Inferior parietal cortex (tissue), 1 donor: ENCODE measurements around the gene AAGAB.
"Not testable (repeated sequence)": the region's sequence is repeated elsewhere in the genome, so short reads cannot be mapped to it uniquely, and the experiment has no call there.

Source experiments
- DNase-seq: peaks from one replicate; pipeline ENCODE4 v3.0.0-alpha.2; 2016; ENCODE audit errors: extremely low spot score

Gene AAGAB

DNA sequence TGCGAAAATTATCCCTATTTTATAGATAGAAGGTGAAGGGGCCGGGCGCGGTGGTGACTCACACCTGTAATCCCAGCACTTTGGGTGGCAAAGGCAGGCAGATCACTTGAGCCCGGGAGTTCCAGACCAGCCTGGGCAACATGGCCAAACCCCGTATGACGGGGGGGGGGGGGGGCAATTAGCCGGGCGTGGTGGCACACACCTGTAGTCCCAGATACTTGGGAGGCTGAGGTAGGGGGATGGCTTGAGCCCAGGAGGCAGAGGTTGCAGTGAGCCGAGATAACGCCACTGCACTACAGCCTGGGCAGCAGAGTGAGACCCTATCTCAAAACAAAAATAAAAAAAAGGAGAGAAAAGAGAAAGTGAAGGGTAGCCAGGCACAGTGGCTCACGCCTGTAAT, 1.4 kb downstream of the AAGAB start:
- no peak for DNase-seq

DNA sequence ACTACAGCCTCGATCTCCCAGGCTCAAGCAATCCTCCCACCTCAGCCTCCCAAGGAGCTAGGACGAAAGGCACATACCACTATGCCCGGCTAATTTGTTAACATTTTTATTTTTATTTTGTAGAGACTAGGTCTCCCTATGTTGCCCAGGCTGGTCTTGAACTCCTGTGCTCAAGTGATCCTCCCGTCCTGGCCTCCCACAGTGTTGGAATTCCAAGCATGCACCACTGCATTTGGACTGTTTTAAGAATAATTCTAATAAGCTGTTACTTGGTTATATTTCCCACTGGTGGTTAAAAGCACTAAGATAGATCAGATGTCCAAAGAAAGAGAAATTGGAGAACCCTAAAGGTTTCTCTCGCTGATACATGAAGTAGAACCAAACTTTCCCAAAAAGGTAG, 3.1 kb downstream of the AAGAB start:
- DNase-seq: no peak

DNA sequence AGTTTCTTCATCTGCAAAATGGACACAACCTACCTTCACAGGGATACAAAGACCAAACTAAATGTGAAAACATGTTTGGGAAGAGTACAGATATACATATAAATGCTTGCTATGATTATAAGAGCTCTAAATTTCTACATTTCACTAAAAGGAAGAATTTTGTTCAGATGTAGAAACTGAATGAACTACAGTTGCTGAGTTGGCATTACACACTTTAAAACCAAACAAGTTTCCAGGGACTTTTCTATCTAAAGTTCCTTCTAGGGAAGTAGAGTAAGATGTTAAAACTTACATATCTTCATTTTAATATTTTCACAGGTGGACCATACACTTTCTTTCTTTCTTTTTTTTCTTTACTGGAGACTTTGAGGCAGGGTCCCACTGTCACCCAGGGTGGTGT, 4.6 kb downstream of the AAGAB start:
- DNase-seq: no peak

DNA sequence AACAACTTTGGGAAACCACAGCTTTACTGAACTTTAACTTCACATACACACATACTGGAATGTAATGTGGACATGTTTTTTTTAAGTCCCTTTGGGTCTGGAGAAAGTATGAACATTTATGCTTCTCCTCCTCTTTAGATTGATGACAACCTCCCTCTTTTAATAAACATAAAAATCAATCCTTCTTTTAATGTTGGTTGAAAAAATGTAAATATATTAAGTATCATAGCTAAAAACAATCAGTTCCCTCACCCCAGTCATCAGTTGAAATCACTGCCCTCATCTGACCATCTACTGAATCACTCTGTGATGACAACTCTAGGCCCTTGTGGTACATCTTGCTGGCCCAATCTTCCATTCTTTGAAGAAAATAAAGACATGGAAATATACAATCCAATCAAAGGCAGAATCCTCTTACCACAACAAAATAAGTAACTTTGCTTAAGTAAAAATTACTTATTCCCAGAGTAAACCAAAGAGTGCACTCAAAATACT, 6.4 kb downstream of the AAGAB start:
- DNase-seq: no peak

GRCh38 chr15:67246606-67247005, 7.9 kb downstream of the AAGAB start:
- not testable (repeated sequence) for DNase-seq

DNA sequence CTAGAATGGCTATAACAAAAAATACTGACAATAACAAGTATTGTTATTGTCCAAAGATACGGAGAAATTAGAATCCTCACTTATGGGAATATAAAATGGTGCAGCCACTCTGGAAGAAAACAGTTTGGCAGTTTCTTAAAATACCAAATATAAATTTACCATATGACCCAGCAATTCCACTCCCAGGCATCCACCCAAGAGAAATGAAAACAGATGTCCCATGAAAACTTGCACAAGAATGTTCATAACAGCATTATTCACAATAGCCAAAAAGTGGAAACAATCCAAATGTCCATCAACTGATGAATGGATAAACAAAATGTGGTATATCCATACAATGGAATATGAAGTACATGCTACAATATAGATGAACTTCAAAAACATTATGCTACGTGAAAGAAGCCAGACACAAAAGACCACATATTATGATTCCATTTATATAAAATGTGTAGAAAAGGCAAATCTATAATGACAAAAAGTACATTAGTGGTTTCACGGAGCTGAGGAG, 9.4 kb downstream of the AAGAB start:
- no peak for DNase-seq

DNA sequence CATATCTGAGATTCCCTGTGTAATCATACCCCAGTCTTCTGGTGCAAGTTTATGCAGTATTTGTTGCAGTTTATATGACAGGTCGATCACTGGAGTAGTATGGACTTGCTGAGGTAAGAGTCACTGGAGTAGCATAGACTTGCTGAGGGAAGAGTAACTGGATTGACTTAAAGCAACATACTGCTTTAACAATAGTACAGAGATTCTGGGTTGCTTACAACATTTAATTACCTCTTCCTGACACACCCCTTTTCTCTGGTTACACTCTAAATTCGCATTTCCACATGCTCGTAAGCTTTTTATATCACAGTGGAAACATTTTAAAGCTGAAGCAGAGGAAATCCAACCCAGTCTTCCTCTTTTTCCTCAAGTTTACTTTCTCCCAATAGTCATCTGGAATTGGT, 11.8 kb downstream of the AAGAB start:
- no peak for DNase-seq

GRCh38 chr15:67241132-67241855, 13.2 kb downstream of the AAGAB start:
- no peak for DNase-seq

DNA sequence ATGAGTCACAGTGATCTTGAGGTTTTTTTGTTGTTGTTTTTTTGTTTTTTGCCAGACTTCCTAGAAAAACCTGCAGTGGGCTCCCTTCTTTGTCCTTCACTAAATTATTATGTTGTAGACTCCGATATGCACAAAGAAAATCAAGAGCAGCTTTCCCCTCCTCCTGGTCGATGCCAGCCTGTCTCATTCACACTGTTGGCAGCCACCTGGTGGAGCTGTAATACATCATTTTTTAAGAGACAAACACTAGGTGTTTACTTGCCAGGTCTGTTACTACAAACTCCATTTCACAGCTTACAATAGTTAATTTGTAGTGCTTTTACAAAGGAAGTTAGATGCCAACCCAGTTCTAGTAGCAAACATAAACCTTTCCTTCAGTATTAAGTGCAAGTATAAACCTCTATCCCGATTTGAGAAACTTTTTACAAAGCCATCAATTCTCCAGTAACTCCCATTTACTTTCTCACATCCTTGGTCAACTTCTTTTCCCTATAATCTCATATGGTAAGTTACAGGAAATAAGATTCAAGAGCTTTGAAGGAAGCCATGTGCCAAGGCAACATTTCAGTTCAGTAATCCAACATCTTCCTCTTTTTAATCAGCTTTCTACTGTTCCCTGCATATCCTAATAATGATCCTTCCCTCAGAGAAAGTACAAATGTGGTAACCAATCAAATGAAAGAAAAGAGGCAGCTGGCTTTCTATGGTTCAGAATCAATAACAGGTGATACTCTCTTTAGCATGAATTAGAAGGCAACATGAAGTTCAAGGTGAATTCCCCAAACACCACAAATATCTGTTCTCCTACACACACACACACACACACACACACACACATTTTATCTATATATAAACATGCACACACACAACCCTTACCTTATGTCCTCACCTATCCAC, 14.0 kb downstream of the AAGAB start:
- peak; percentile 10 for DNase-seq

DNA sequence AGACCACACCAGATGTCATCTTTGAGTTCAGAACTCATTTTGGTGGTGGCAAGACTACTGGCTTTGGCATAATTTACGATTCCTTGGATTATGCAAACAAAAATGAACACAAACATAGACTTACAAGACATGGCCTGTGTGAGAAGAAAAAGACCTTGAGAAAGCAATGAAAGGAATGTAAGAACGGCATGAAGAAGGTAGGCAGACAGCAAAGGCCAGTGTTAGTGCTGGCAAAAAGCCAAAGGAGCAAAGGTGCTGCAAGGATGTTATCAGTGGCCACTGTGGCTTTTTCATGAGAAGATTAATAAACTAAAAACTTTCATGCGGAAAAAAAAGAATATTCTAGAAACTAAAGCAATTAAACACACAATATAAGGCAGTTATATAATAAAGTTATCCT, 21.9 kb downstream of the AAGAB start:
- DNase-seq: no peak

DNA sequence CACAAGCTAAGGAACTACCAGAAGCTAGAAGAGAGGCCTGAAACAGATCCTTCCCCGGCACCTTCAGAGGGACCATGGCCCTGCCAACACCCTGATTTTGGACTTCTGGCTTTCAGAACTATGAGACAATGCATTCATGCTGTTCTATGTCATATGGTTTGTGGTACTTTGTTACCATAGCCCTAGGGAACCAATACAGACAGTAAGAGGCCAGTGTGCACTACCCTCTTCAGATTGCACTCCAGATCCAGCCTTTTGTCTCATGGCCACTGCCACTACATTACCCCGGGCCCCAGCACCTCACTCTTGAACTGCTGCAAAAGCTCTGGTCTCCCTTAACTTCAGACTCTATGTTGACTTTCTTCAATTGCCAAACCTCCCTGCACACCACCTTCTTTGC, 24.0 kb downstream of the AAGAB start:
- no peak for DNase-seq

DNA sequence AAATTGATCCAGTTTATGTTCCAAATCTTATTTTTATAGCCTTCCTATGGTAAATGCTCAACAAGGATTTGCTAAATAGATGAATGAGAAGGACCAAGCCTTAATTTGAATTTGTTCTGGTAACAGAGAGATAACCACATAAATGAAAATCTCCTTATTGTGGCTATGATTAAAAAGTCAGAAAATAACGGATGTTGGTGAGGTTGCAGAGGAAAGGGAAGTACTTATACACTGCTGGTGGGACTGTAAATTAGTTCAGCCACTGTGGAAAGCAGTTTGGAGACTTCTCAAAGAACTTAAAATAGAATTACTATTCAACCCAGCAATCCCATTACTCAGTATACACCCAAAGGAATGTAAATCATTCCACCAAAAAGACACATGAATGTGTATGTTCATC, 26.2 kb downstream of the AAGAB start:
- no peak for DNase-seq

DNA sequence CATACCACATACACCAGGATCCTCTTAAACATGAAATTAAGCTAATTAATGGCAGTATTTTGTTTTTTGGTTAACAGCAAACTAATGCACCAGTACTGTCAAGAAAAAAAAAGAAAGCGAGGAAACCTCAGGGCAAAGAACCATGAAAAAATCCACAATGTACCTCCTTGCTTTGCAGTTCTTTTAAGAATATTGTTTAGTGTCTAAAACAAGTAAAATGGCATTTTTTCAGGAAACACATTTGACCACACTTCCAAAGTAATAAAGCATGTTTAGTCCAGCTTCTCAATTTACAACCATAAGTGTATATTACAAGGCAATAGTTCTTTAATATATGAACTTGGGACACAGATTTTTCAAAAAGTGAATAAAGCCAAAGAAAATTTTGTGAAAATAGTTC, 26.6 kb downstream of the AAGAB start:
- DNase-seq: no peak

DNA sequence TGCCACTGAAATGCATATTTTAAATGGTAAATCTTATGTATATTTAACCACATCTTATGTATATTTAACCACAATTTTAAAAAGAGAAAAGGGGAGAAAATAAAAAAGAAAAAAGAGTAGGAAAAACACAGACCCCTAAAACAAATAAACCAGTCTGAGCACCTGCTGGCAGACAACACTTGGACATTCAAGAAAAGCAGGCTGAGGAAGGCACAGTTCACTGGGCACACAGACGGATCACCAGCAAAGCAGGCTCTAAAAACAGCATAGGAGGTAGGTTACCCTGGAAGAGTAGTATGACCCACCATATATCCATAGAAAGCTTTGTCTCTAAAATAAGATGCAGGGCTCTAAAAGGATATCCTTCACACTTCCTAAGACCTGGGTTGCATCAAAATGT, 27.0 kb downstream of the AAGAB start:
- no peak for DNase-seq

DNA sequence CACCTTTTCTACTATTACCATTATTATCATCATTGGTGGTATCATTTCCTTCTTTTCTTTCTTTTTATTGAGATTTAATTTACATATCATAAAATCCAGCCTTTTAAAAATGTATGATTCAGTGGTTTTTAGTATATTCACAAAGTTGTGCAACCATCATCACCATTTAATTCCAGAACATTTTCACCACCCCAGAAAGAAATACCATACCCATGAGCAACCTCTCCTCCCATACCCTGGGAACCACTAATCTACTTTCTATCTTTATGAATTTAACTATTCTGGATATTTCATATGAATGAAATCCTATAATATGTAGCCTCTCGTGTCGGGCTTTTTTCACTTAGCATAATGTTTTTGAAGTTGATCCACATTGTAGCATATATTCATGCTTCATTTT, 29.1 kb downstream of the AAGAB start:
- no peak for DNase-seq

- DNase-seq: no peak
Observed at GRCh38 chr15:67224889-67225288, 29.6 kb downstream of the AAGAB start.

- no peak for DNase-seq
Observed at GRCh38 chr15:67219288-67219687, 35.2 kb downstream of the AAGAB start.

DNA sequence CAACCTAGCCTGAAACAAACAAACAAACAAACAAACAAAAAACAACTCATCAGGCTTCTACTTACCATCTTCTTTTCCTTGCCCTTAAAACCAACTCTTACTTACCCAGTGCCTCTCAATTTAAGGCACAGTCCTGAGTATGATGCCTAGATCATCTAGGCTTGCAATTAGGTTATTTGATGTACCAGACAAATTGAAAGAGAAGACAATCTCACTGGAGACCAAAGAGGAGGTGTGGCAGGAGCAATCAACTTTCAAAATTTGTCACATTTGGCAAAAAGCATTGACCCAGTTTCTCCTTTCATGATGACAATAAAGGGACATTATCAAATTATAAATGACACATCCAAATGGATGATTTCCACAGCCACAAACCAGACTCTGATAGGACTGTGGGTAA, 36.0 kb downstream of the AAGAB start:
- no peak for DNase-seq

DNA sequence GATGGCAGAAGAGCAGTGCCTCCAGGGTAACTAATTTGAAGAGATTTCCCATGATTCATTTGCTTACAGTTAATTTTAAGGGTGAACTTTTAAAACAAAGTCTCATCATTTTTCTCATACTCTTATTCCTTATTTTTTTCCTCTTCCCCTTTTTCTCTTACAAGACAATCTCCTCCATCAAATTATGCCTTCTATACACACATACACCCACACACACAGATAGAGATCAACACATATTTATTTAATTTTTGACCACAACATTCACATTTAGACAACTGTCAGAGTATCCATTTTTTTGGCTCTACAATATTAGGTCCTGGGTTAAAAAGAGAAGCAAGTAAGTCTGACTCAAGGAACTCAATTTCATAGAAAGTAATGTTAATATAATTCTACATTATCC, 37.6 kb downstream of the AAGAB start:
- no peak for DNase-seq

- no peak for DNase-seq
Observed at GRCh38 chr15:67215102-67215501, 39.4 kb downstream of the AAGAB start.

GRCh38 chr15:67212684-67213367, 41.6 kb downstream of the AAGAB start:
- no peak for DNase-seq

DNA sequence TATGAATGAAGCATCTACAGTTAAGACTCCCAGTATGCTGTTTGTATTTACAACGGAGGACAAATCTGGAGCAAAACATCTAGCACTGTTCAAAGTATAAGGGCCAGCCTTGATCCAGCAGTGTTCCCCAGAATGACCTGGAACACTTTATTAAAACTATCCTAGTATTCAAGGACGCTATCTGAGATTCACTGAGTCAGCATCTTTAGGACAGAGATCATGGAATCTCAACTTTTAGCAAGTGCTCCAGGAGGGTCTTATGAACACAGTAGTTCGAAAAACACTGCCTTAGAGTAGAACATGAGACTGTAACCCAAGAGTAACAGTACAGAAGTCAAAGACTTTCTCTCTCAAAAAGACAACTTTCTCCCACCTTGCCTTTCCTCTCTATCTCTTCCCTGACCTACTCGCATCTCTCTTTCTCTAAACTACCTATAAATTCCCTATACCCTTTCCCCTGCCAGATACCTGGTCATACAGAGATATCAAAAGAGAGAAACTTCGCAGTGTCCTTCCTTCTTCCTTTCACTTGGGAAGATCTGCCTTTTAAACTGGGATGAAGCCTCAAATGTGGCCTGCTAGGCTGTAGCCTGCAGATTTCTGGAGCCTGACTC, 43.8 kb downstream of the AAGAB start:
- no peak for DNase-seq
